Measurements from ENCODE around the gene SEM1. TPM values are rescaled to one million over a fixed set of nuclear protein-coding genes. Genes with fewer than 3 reads are reported as not detected.

The SEM1 gene
- total RNA-seq, 2 experiments from 2014 or later = 17.4 to 18.2 TPM

DNA sequence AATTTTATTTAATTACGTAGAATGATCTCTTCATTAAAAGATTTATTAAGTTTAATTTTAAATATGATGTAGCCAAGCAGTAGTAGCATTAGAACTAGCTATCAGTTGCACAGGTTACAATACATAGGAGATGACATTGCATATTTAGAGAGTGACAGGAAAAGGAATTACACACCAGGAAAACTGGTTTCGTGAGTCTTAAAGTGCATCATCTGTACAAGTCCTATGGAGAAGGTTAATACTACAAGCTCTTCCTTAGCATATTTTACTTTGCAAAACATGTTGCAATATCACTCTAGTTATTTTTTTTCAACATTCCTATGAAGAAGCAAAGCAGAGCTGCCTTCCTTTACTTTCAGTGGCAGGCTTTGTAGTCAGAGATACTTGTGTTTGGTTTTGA is 20.2 kb upstream of the SEM1 start:
- TF ChIP-seq, protein P1, sequence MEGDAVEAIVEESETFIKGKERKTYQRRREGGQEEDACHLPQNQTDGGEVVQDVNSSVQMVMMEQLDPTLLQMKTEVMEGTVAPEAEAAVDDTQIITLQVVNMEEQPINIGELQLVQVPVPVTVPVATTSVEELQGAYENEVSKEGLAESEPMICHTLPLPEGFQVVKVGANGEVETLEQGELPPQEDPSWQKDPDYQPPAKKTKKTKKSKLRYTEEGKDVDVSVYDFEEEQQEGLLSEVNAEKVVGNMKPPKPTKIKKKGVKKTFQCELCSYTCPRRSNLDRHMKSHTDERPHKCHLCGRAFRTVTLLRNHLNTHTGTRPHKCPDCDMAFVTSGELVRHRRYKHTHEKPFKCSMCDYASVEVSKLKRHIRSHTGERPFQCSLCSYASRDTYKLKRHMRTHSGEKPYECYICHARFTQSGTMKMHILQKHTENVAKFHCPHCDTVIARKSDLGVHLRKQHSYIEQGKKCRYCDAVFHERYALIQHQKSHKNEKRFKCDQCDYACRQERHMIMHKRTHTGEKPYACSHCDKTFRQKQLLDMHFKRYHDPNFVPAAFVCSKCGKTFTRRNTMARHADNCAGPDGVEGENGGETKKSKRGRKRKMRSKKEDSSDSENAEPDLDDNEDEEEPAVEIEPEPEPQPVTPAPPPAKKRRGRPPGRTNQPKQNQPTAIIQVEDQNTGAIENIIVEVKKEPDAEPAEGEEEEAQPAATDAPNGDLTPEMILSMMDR (IDR thresholded peaks at IDR 0.05) = no peak
- Mint-ChIP-seq H3K9me3 (no peaks in the 10 kb centered on the region), H3K36me3 (ENCODE audit: low read depth) (no peaks in the 10 kb centered on the region), H3K4me1 (ENCODE audit: low read depth) (no peaks in the 10 kb centered on the region), H3K27me3 (peaks cover 26% of the 10 kb centered on the region), H3K4me3 (no peak overlapping the region), H3K27ac (no peak overlapping the region)
- H3K27me3 ChIP-seq (ENCODE audit: control insufficient read depth in 1 of 2, insufficient read depth in 2 of 2, low read length in 2 of 2) = peaks cover 0 to 4% of the 10 kb centered on the region in 2 experiments
- no peak overlapping the region for H3K4me3 ChIP-seq (ENCODE audit: low read length)
- intact Hi-C loops (cut with DNase I, micrococcal nuclease) = no loop called here
- POLR2A ChIA-PET = no interaction called here
- DNase-seq = no peak
- CTCF ChIA-PET = no interaction called here
- no peaks in the 10 kb centered on the region for H3K9me3 ChIP-seq (ENCODE audit: control insufficient read depth in 1 of 2, insufficient read depth in 1 of 2, low read length in 2 of 2)
- no peak for ATAC-seq (ENCODE audit: poor library complexity)
- no peaks in the 10 kb centered on the region for H3K36me3 ChIP-seq (ENCODE audit: insufficient read depth, low read length)
- no peak overlapping the region for H3K27ac ChIP-seq (ENCODE audit: low read depth in 1 of 2, low read length in 2 of 2)
- no peaks in the 10 kb centered on the region for H3K4me1 ChIP-seq (ENCODE audit: insufficient read depth, low read length)

DNA sequence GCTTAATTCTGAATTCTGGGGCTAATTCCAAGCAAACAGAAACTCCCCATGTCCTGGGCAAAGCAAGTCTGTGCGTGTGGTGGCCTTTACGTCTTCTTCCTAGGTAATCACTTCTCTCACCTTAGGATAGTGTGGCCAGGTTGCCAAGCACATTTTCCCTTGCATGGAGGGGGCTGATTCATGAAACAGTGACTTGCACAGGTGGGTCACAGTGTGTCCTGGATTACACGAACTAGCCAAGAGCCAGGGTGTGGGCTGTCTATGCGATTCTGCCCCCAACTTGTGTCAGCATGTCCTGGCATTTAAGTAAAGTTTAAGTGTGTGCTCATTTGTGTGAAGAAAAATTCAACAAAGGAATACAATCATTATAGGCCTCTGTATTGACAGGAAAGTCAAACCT is 18.5 kb upstream of the SEM1 start:
- DNase-seq (no peak), ATAC-seq (ENCODE audit: poor library complexity) (no peak)
- H3K36me3 Mint-ChIP-seq (ENCODE audit: low read depth) = no peaks in the 10 kb centered on the region
- H3K4me3 Mint-ChIP-seq = no peak overlapping the region
- no peak overlapping the region for H3K27ac ChIP-seq (ENCODE audit: low read depth in 1 of 2, low read length in 2 of 2)
- H3K27me3 ChIP-seq (ENCODE audit: control insufficient read depth in 1 of 2, insufficient read depth in 2 of 2, low read length in 2 of 2) = peaks cover 0 to under 1% of the 10 kb centered on the region in 2 experiments
- intact Hi-C loops (cut with DNase I, micrococcal nuclease) = no loop called here
- CTCF ChIA-PET = no interaction called here
- no peaks in the 10 kb centered on the region for H3K36me3 ChIP-seq (ENCODE audit: insufficient read depth, low read length)
- no peaks in the 10 kb centered on the region for H3K4me1 Mint-ChIP-seq (ENCODE audit: low read depth)
- H3K27me3 Mint-ChIP-seq = peaks cover 30% of the 10 kb centered on the region
- TF ChIP-seq, protein P1 (IDR thresholded peaks at IDR 0.05) = no peak
- no peaks in the 10 kb centered on the region for H3K9me3 Mint-ChIP-seq
- H3K9me3 ChIP-seq (ENCODE audit: control insufficient read depth in 1 of 2, insufficient read depth in 1 of 2, low read length in 2 of 2) = no peaks in the 10 kb centered on the region
- H3K27ac Mint-ChIP-seq = no peak overlapping the region
- H3K4me3 ChIP-seq (ENCODE audit: low read length) = no peak overlapping the region
- POLR2A ChIA-PET = no interaction called here
- no peaks in the 10 kb centered on the region for H3K4me1 ChIP-seq (ENCODE audit: insufficient read depth, low read length)

DNA sequence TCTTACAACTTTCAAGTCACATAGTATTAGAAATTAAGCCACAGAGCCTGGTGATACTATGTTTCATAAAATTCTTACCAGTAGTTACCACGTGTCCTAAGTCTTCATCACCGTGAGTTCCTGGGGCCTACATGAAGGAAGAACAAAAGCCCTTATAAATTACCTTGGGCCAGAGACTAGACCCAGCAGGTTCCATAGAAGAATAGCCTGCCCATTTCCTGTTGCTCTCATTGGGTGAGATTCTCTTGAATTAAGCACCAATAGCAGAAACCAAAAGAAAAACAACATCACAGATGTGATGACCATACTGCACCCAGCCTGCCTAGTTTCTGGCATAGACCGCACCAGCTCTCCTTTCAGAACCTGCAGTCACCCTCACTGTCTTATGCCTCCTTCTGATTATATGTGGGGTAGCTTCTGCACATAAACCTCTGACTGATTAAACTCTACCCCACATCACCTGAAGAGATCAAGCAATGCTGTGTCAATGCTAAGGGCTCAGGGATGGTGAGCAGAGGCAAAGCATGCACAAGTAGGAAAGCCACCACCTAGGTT is 18.0 kb upstream of the SEM1 start:
- POLR2A ChIA-PET = no interaction called here
- CTCF ChIA-PET = no interaction called here
- H3K4me1 ChIP-seq (ENCODE audit: insufficient read depth, low read length) = no peaks in the 10 kb centered on the region

More for the DNA sequence above, 18.0 kb upstream of the SEM1 start:
- Mint-ChIP-seq H3K27me3 (peaks cover 31% of the 10 kb centered on the region), H3K27ac (no peak overlapping the region), H3K4me1 (ENCODE audit: low read depth) (no peaks in the 10 kb centered on the region), H3K9me3 (no peaks in the 10 kb centered on the region), H3K36me3 (ENCODE audit: low read depth) (no peaks in the 10 kb centered on the region), H3K4me3 (no peak overlapping the region)
- no peaks in the 10 kb centered on the region for H3K36me3 ChIP-seq (ENCODE audit: insufficient read depth, low read length)
- H3K9me3 ChIP-seq (ENCODE audit: control insufficient read depth in 1 of 2, insufficient read depth in 1 of 2, low read length in 2 of 2) = no peaks in the 10 kb centered on the region
- H3K27ac ChIP-seq (ENCODE audit: low read depth in 1 of 2, low read length in 2 of 2) = no peak overlapping the region
- no peak for DNase-seq
- ATAC-seq (ENCODE audit: poor library complexity) = no peak
- intact Hi-C loops (cut with DNase I, micrococcal nuclease) = no loop called here
- H3K4me3 ChIP-seq (ENCODE audit: low read length) = no peak overlapping the region
- H3K27me3 ChIP-seq (ENCODE audit: control insufficient read depth in 1 of 2, insufficient read depth in 2 of 2, low read length in 2 of 2) = no peaks in the 10 kb centered on the region
- TF ChIP-seq, protein P1 (IDR thresholded peaks at IDR 0.05) = no peak

Data from CD4-positive, alpha-beta T cell (primary cell).